ENCODE data around the gene SGPP2.
A peak's percentile ranks its signal among the peaks of the same experiment; 100 is the strongest.

The SGPP2 gene

GRCh38 chr2:222554517-222554916, 130.2 kb downstream of the SGPP2 start:
- H3K4me3 ChIP-seq (ENCODE audit: low read depth, low read length) = no peak overlapping the region
- TF ChIP-seq CTCF (IDR thresholded peaks at IDR 0.05; ENCODE audit: insufficient read depth, low read depth, low read length, missing control alignments) = no peak
- no peak for DNase-seq (ENCODE audit: low read depth)

- no peak for TF ChIP-seq CTCF (IDR thresholded peaks at IDR 0.05; ENCODE audit: insufficient read depth, low read depth, low read length, missing control alignments)
- no peak overlapping the region for H3K4me3 ChIP-seq (ENCODE audit: low read depth, low read length)
- DNase-seq (ENCODE audit: low read depth) = no peak
Observed at GRCh38 chr2:222561151-222561550, 136.8 kb downstream of the SGPP2 start.

- peak; percentile 76 for DNase-seq (ENCODE audit: low read depth)
- peak; percentile 74 for TF ChIP-seq CTCF (IDR thresholded peaks at IDR 0.05; ENCODE audit: insufficient read depth, low read depth, low read length, missing control alignments)
- H3K4me3 ChIP-seq (ENCODE audit: low read depth, low read length) = no peak overlapping the region
Observed at GRCh38 chr2:222561817-222562645, 137.7 kb downstream of the SGPP2 start.

GRCh38 chr2:222563106-222563718, 138.9 kb downstream of the SGPP2 start:
- no peak for TF ChIP-seq CTCF (IDR thresholded peaks at IDR 0.05; ENCODE audit: insufficient read depth, low read depth, low read length, missing control alignments)
- no peak overlapping the region for H3K4me3 ChIP-seq (ENCODE audit: low read depth, low read length)
- no peak for DNase-seq (ENCODE audit: low read depth)

GRCh38 chr2:222563936-222564335, 139.6 kb downstream of the SGPP2 start:
- H3K4me3 ChIP-seq (ENCODE audit: low read depth, low read length) = no peak overlapping the region
- no peak for TF ChIP-seq CTCF (IDR thresholded peaks at IDR 0.05; ENCODE audit: insufficient read depth, low read depth, low read length, missing control alignments)
- no peak for DNase-seq (ENCODE audit: low read depth)

- no peak for TF ChIP-seq CTCF (IDR thresholded peaks at IDR 0.05; ENCODE audit: insufficient read depth, low read depth, low read length, missing control alignments)
- no peak for DNase-seq (ENCODE audit: low read depth)
- no peak overlapping the region for H3K4me3 ChIP-seq (ENCODE audit: low read depth, low read length)
Observed at GRCh38 chr2:222566229-222566628, 141.9 kb downstream of the SGPP2 start.

Measured in GM12865 (cell line).